ENCODE data around the gene DOK7. TPM values are rescaled to one million over a fixed set of nuclear protein-coding genes. Genes with fewer than 3 reads are reported as not detected.

The DOK7 gene
- polyA plus RNA-seq, 1 donor (not counting 4 experiments of a cell fraction or from before 2014, with no cell fraction given): 0.13 TPM

- no peak for FAIRE-seq
- peaks cover 3 to 4% of the 10 kb centered on the region in 2 experiments for H3K36me3 ChIP-seq (ENCODE audit: control insufficient read depth in 2 of 2, extremely low read depth in 1 of 2, insufficient read depth in 2 of 2, low read length in 2 of 2)
- H2AFZ ChIP-seq (ENCODE audit: control insufficient read depth, low read length): no peak overlapping the region
- H3K4me1 ChIP-seq (ENCODE audit: control insufficient read depth, extremely low read depth, insufficient read depth, low read length): no peaks in the 10 kb centered on the region
- no peak overlapping the region for H3K4me2 ChIP-seq (ENCODE audit: control insufficient read depth, extremely low read depth, insufficient read depth, low read depth, low read length)
- no peak overlapping the region for H3K4me3 ChIP-seq (ENCODE audit: control insufficient read depth in 2 of 3, extremely low read depth in 1 of 3, insufficient read depth in 2 of 3, low read depth in 1 of 3, low read length in 3 of 3)
- TF ChIP-seq EZH2 (IDR thresholded peaks at IDR 0.05; ENCODE audit: low read length) (no peak), CTCF (optimal IDR thresholded peaks at IDR 0.05 in 1 of 3, IDR thresholded peaks at IDR 0.05 in 1 of 3, conservative IDR thresholded peaks at IDR 0.05 in 1 of 3; ENCODE audit: extremely low read depth in 1 of 3, insufficient read depth in 2 of 3, low read length in 3 of 3) (no peak)
- H3K79me2 ChIP-seq (ENCODE audit: control insufficient read depth, insufficient read depth, low read length): no peaks in the 10 kb centered on the region
- H3K9me1 ChIP-seq (ENCODE audit: control insufficient read depth, extremely low read depth, insufficient read depth, low read length): no peaks in the 10 kb centered on the region
- no peaks in the 10 kb centered on the region for H3K9me3 ChIP-seq (ENCODE audit: control insufficient read depth, low read depth, low read length)
- H3K27ac ChIP-seq (ENCODE audit: control insufficient read depth, insufficient read depth, low read length): no peak overlapping the region
- H4K20me1 ChIP-seq (ENCODE audit: control insufficient read depth, extremely low read depth, insufficient read depth, low read length): peaks cover 4% of the 10 kb centered on the region
- DNase-seq (ENCODE audit: low read depth, low spot score): no peak
- no peak overlapping the region for H3K9ac ChIP-seq (ENCODE audit: control insufficient read depth, extremely low read depth, insufficient read depth, low read length)
- dilution Hi-C loops (cut with MboI; ENCODE audit: extremely low pct_ligation_motif_present, low sequenced_read_pairs): no loop called here
- H3K27me3 ChIP-seq (ENCODE audit: control insufficient read depth, extremely low read depth, insufficient read depth, low read length): peaks cover 18% of the 10 kb centered on the region
Measured at GRCh38 chr4:3498901-3499510, 35.9 kb downstream of the DOK7 start.

GRCh38 chr4:3499710-3500109 is 36.6 kb downstream of the DOK7 start:
- no peak overlapping the region for H3K9ac ChIP-seq (ENCODE audit: control insufficient read depth, extremely low read depth, insufficient read depth, low read length)
- peaks cover 11% of the 10 kb centered on the region for H3K27me3 ChIP-seq (ENCODE audit: control insufficient read depth, extremely low read depth, insufficient read depth, low read length)
- H2AFZ ChIP-seq (ENCODE audit: control insufficient read depth, low read length): no peak overlapping the region
- no peaks in the 10 kb centered on the region for H3K9me1 ChIP-seq (ENCODE audit: control insufficient read depth, extremely low read depth, insufficient read depth, low read length)
- FAIRE-seq (no peak), DNase-seq (ENCODE audit: low read depth, low spot score) (no peak)
- no peak overlapping the region for H3K4me3 ChIP-seq (ENCODE audit: control insufficient read depth in 2 of 3, extremely low read depth in 1 of 3, insufficient read depth in 2 of 3, low read depth in 1 of 3, low read length in 3 of 3)
- dilution Hi-C loops (cut with MboI; ENCODE audit: extremely low pct_ligation_motif_present, low sequenced_read_pairs): no loop called here
- no peaks in the 10 kb centered on the region for H3K79me2 ChIP-seq (ENCODE audit: control insufficient read depth, insufficient read depth, low read length)
- no peaks in the 10 kb centered on the region for H3K9me3 ChIP-seq (ENCODE audit: control insufficient read depth, low read depth, low read length)
- no peaks in the 10 kb centered on the region for H3K4me1 ChIP-seq (ENCODE audit: control insufficient read depth, extremely low read depth, insufficient read depth, low read length)
- TF ChIP-seq EZH2 (IDR thresholded peaks at IDR 0.05; ENCODE audit: low read length) (no peak), CTCF (optimal IDR thresholded peaks at IDR 0.05 in 1 of 3, IDR thresholded peaks at IDR 0.05 in 1 of 3, conservative IDR thresholded peaks at IDR 0.05 in 1 of 3; ENCODE audit: extremely low read depth in 1 of 3, insufficient read depth in 2 of 3, low read length in 3 of 3) (no peak)
- H3K27ac ChIP-seq (ENCODE audit: control insufficient read depth, insufficient read depth, low read length): no peak overlapping the region
- H3K4me2 ChIP-seq (ENCODE audit: control insufficient read depth, extremely low read depth, insufficient read depth, low read depth, low read length): no peak overlapping the region
- H4K20me1 ChIP-seq (ENCODE audit: control insufficient read depth, extremely low read depth, insufficient read depth, low read length): peaks cover 4% of the 10 kb centered on the region
- peaks cover 3 to 4% of the 10 kb centered on the region in 2 experiments for H3K36me3 ChIP-seq (ENCODE audit: control insufficient read depth in 2 of 2, extremely low read depth in 1 of 2, insufficient read depth in 2 of 2, low read length in 2 of 2)
